PC-9 (cell line): ENCODE data around the gene UBE2QL1. TPM values are rescaled to one million over a fixed set of nuclear protein-coding genes. Genes with fewer than 3 reads are reported as not detected.

Source experiments
- BruUV-seq: library from RNA; stranded (reverse); fragments of 400-500 nt; replicated peaks from 2 replicates; lab custom pipeline; 2021; lab: Mats Ljungman, UMichigan
- CTCF ChIA-PET: fragments of 300-600 bp; sonication (Branson Sonifier 250); formaldehyde crosslinking; loops from one replicate; lab custom pipeline; 2022; ENCODE audit warnings: antibody characterized with exemption; lab: Charles Lee
- POLR2A ChIA-PET: fragments of 300-600 bp; sonication (Branson Sonifier 250); formaldehyde crosslinking; loops from one replicate; lab custom pipeline; 2022; ENCODE audit warnings: antibody characterized with exemption; ENCODE audit not compliant: unreplicated experiment; lab: Charles Lee
- DNase-seq, 2 experiments: peaks; one replicate each; pipeline versions ENCODE4 v3.0.0 to v3.0.0-alpha.2; 2015 to 2022; ENCODE audit warnings: mixed read lengths in 1 of 2
- H2AFZ ChIP-seq: fragments of 200-600 bp; sonication (generic); 2 replicates; pipeline ENCODE4 v1.8.1; 2017; ENCODE audit warnings: antibody characterized with exemption
- H3F3A ChIP-seq: fragments of 200-600 bp; sonication (generic); 2 replicates; pipeline ENCODE4 v1.8.1; 2017; ENCODE audit warnings: antibody characterized with exemption, mild to moderate bottlenecking, low read depth; ENCODE audit not compliant: insufficient read depth
- H3K27ac ChIP-seq: fragments of 200-600 bp; sonication (generic); 2 replicates; pipeline ENCODE4 v1.6.1; 2016; ENCODE audit warnings: mixed run types
- H3K27me3 ChIP-seq: fragments of 200-600 bp; sonication (generic); 2 replicates; pipeline ENCODE4 v1.6.1; 2016; ENCODE audit warnings: low read depth, mixed run types; ENCODE audit not compliant: insufficient read depth
- H3K36me3 ChIP-seq: fragments of 200-600 bp; sonication (generic); 2 replicates; pipeline ENCODE4 v1.6.1; 2016; ENCODE audit warnings: low read depth, mixed run types
- H3K4me1 ChIP-seq: fragments of 200-600 bp; sonication (generic); replicated peaks from 2 replicates; pipeline ENCODE4 v1.6.1; 2016; ENCODE audit warnings: mixed run types; ENCODE audit not compliant: insufficient read depth
- H3K4me2 ChIP-seq: fragments of 200-600 bp; sonication (generic); 2 replicates; pipeline ENCODE4 v1.6.1; 2017; ENCODE audit warnings: mixed run types
- H3K4me3 ChIP-seq: fragments of 200-600 bp; sonication (generic); 2 replicates; pipeline ENCODE4 v1.6.1; 2016; ENCODE audit warnings: mixed run types
- H3K79me2 ChIP-seq: fragments of 200-600 bp; sonication (generic); 2 replicates; pipeline ENCODE4 v1.6.1; 2017; ENCODE audit warnings: low read depth, mixed run types
- H3K9me2 ChIP-seq: fragments of 200-600 bp; sonication (generic); 2 replicates; pipeline ENCODE4 v1.8.1; 2017; ENCODE audit warnings: mild to moderate bottlenecking; ENCODE audit not compliant: insufficient read depth
- H3K9me3 ChIP-seq: fragments of 200-600 bp; sonication (generic); 2 replicates; pipeline ENCODE4 v1.8.1; 2016; ENCODE audit warnings: low read depth; ENCODE audit not compliant: insufficient read depth
- H4K20me1 ChIP-seq: fragments of 200-600 bp; sonication (generic); 2 replicates; pipeline ENCODE4 v1.8.1; 2017; ENCODE audit not compliant: insufficient read depth
- CTCF ChIP-seq: fragments of 200-600 bp; sonication (generic); conservative IDR thresholded peaks from 2 replicates; pipeline ENCODE4 v1.6.1; 2017; ENCODE audit warnings: mixed run types, antibody characterized with exemption, mild to moderate bottlenecking, moderate library complexity
- EZH2 ChIP-seq: fragments of 200-600 bp; sonication (generic); IDR thresholded peaks from 2 replicates; pipeline ENCODE4 v1.8.0; 2017; ENCODE audit warnings: antibody characterized with exemption, low read depth
- intact Hi-C: fragments of 100-400 bp; cut with micrococcal nuclease; formaldehyde crosslinking; loops from one replicate; pipeline ENCODE4 v1.10.0; 2022; ENCODE audit not compliant: unreplicated experiment
- total RNA-seq: library from RNA; stranded (reverse); gene quantifications from 2 replicates; pipeline ENCODE4 v1.2.3, GENCODE V29; 2021

UBE2QL1 gene
- total RNA-seq, 1 experiment from 2014 or later: not detected

- peak overlapping the region; percentile 29 for H3K4me2 ChIP-seq
- ChIA-PET POLR2A (no interaction called here), CTCF (no interaction called here)
- DNase-seq: no peak
- no peaks in the 10 kb centered on the region for H4K20me1 ChIP-seq
- no peaks in the 10 kb centered on the region for H3K79me2 ChIP-seq
- peaks cover 19% of the 10 kb centered on the region for H3K4me1 ChIP-seq
- TF ChIP-seq CTCF (no peak), EZH2 (no peak)
- intact Hi-C loops: no loop called here
- no TSS peak for BruUV-seq
- H3K4me3 ChIP-seq: no peak overlapping the region
- no peaks in the 10 kb centered on the region for H3K9me3 ChIP-seq
- no peaks in the 10 kb centered on the region for H3F3A ChIP-seq
- no peak overlapping the region for H2AFZ ChIP-seq
- H3K27ac ChIP-seq: no peak overlapping the region
- no peaks in the 10 kb centered on the region for H3K36me3 ChIP-seq
- peaks cover 80% of the 10 kb centered on the region for H3K27me3 ChIP-seq
- no peaks in the 10 kb centered on the region for H3K9me2 ChIP-seq
Measured at GRCh38 chr5:6491196-6491918, 42.7 kb downstream of the UBE2QL1 start.

GRCh38 chr5:6491919-6492290, 43.2 kb downstream of the UBE2QL1 start:
- no peaks in the 10 kb centered on the region for H3K9me3 ChIP-seq
- no peaks in the 10 kb centered on the region for H4K20me1 ChIP-seq
- TF ChIP-seq EZH2 (no peak), CTCF (no peak)
- BruUV-seq: no TSS peak
- H3K27me3 ChIP-seq: peaks cover 80% of the 10 kb centered on the region
- intact Hi-C loops: no loop called here
- H3K4me3 ChIP-seq: no peak overlapping the region
- no peaks in the 10 kb centered on the region for H3K79me2 ChIP-seq
- no peak for DNase-seq
- POLR2A ChIA-PET: no interaction called here
- CTCF ChIA-PET: no interaction called here
- H3F3A ChIP-seq: no peaks in the 10 kb centered on the region
- no peak overlapping the region for H2AFZ ChIP-seq
- no peak overlapping the region for H3K4me2 ChIP-seq
- H3K9me2 ChIP-seq: no peaks in the 10 kb centered on the region
- no peaks in the 10 kb centered on the region for H3K36me3 ChIP-seq
- peaks cover 19% of the 10 kb centered on the region for H3K4me1 ChIP-seq
- H3K27ac ChIP-seq: no peak overlapping the region

- Histone ChIP-seq H3K9me2 (no peaks in the 10 kb centered on the region), H3K27me3 (peaks cover 80% of the 10 kb centered on the region), H3K9me3 (no peaks in the 10 kb centered on the region), H4K20me1 (no peaks in the 10 kb centered on the region), H3K79me2 (no peaks in the 10 kb centered on the region), H3K4me1 (peaks cover 19% of the 10 kb centered on the region), H3F3A (no peaks in the 10 kb centered on the region), H3K27ac (no peak overlapping the region), H3K4me3 (no peak overlapping the region), H3K4me2 (no peak overlapping the region), H2AFZ (no peak overlapping the region), H3K36me3 (no peaks in the 10 kb centered on the region)
- ChIA-PET POLR2A (no interaction called here), CTCF (no interaction called here)
- no TSS peak for BruUV-seq
- TF ChIP-seq CTCF (no peak), EZH2 (no peak)
- intact Hi-C loops: no loop called here
- peak in 1 of 2 experiments; percentile 52 for DNase-seq
Measured at GRCh38 chr5:6492934-6493333, 44.3 kb downstream of the UBE2QL1 start.
